ENCODE results near the gene CELF4.

CELF4 gene

DNA sequence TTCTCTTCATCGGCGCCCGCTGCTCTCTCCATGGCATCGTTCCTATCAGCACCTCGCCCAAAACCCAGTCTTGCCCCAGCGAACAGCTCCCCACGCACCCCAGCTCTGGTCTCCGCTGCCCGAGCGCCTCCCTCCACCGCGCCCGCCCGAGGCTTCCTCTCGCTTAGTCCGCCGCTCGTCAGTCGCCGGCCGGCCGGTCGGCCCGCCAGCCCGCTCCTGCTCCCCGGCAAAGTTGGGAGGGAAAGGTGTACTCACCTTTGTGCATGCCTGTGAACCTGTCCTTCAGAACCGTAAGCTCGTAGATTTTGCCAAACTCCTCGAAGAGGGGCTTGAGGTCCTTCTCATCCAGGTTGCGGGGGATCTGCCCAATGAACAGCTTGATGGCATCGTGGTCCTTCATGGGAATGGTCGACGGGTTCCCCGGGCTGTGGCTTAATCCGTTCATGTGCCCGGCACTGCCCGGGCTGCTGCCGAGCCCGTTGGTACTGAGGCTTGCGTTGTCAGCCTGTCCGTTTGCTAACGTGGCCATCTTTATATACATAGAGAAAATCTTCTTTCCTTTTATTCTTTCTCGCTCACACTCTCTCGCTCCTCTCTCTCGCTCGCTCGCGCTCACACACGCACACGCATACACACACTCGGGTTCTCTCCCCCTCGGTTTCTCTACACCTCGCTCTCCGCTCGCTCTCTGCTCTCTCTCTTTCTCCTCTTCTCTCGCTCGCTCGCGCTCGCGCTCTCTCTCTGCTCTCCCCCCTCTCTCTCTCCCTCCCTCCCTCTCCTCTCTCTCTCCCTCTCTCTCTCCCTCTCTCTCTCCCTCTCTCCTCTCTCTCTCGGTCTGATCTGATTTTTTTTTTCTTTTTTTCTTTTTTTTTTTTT lies at the start of gene CELF4:
Gene CELF4, minus strand, starts transcription at position 698 of the 876 bp plus-strand sequence.
- DNase-seq (ENCODE audit: low read depth in 2 of 2), result no peak

GRCh38 chr18:37613253-37613565 lies 47.6 kb upstream of the CELF4 start:
- no peak for DNase-seq (ENCODE audit: low read depth in 2 of 2)

GRCh38 chr18:37612524-37613252 lies 47.1 kb upstream of the CELF4 start:
- DNase-seq (ENCODE audit: low read depth in 2 of 2), result no peak

DNA sequence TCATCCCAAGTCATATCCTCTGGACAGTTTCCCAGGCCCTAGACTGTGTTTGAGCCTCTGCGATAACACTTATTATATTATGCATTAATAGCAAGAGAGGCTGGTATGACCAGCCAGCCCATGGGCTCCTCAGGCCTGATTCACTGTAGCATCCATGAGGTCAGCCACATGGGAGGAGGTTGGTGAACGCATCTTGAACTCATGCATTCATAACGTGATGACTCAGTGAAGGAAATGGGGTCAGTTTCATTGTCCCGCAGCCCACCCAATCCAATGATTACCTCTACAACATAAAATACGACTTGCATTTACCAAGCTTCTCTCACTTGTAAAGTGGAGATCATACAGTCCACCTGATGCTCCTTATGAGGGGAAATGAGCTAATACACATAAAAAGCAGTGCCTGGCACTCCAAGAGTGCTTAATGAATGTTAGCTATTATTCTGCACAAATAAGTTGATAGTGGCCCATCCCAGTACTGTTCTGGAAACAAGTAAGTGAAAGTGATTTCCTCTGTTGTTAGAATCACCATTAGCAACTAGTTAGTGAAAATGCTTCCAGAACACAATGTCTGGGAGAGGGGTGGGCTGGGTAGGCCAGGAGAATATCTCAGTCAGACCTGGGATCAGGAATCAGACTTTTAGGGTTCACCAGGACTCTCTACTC lies 46.1 kb upstream of the CELF4 start:
- DNase-seq (ENCODE audit: low read depth in 2 of 2), result no peak

- DNase-seq (ENCODE audit: low read depth in 2 of 2), result no peak
Observed at GRCh38 chr18:37608876-37609275, 43.3 kb upstream of the CELF4 start.

- DNase-seq (ENCODE audit: low read depth in 2 of 2), result no peak
Observed at GRCh38 chr18:37607281-37607680, 41.7 kb upstream of the CELF4 start.

GRCh38 chr18:37604032-37604431 lies 38.4 kb upstream of the CELF4 start:
- DNase-seq (ENCODE audit: low read depth in 2 of 2), result no peak

GRCh38 chr18:37598966-37599896 lies 33.6 kb upstream of the CELF4 start:
- DNase-seq (ENCODE audit: low read depth in 2 of 2), result no peak

- DNase-seq (ENCODE audit: low read depth in 2 of 2), result no peak
Observed at GRCh38 chr18:37598396-37598795, 32.8 kb upstream of the CELF4 start.

- no peak for DNase-seq (ENCODE audit: low read depth in 2 of 2)
Observed at GRCh38 chr18:37590346-37590745, 24.7 kb upstream of the CELF4 start.

DNA sequence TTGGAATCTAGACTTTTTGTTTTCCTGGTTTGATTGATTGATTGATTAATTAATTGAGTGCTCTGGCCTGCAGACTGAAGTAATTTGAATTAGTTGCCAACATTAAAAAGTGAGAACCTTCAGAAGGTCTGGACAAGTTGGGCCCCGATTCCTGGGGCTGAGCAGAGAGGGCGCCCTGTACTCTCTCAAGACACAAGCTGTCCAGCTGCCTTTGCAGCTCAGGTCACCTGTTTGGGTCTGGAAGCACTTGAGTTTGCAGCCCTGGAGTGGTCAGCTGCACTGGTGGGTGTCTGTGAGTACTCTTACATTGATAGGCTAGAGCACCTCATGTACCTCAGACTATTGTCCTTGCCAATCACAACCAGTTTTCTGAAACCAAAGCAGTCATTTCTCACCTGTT lies 22.7 kb upstream of the CELF4 start:
- no peak for DNase-seq (ENCODE audit: low read depth in 2 of 2)

DNA sequence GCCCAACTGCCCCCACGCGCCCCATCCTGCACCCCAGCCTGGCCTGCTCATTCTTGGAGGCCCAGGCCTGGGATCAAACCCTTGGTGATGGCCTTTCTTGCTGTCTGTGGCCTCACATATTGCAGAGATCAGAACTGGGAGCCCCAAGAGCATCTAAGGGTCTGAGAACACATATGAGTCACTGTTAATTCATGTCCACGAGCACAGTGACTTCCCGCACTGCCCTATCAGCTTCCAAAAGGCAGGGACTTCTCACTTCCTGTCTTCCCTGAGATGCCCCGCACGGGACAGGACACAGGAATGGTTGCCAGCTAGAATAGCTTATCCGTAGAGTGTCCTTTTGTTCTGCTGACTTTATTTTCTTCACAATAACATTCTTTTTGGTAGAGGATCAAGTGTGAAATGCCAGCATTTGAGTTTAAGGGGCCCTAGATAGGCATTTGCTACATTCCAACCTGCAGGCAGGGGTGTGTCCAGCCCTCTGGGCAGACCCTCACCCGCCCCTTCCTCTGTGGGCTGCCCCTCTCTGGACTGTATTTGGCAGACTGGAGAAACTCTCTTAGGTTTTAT lies 21.1 kb upstream of the CELF4 start:
- no peak for DNase-seq (ENCODE audit: low read depth in 2 of 2)

- no peak for DNase-seq (ENCODE audit: low read depth in 2 of 2)
Observed at GRCh38 chr18:37584952-37585695, 19.5 kb upstream of the CELF4 start.

- no peak for DNase-seq (ENCODE audit: low read depth in 2 of 2)
Observed at GRCh38 chr18:37584217-37584616, 18.6 kb upstream of the CELF4 start.

DNA sequence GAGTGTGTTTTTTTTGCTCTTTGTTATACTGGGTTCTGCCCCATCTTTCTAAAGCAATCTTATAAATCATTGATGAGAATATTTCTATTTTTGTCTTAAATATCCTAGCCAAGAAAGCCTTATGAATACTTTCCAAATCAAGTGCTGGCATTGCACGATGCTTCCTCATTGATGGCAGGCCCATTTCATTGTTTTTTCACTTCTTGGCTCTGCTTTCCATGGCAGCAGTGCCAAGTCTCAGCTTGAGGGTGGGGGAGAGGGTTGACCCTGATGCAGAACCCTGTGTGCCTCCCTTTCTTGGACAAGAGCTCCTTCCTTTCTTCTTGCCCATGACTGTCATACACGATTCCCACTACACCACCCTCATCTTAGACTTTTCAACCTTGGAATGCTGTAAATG lies 16.7 kb upstream of the CELF4 start:
- DNase-seq (ENCODE audit: low read depth in 2 of 2), result no peak

GRCh38 chr18:37578886-37579513 lies 13.4 kb upstream of the CELF4 start:
- no peak for DNase-seq (ENCODE audit: low read depth in 2 of 2)

- no peak for DNase-seq (ENCODE audit: low read depth in 2 of 2)
Observed at GRCh38 chr18:37578182-37578678, 12.6 kb upstream of the CELF4 start.

- DNase-seq (ENCODE audit: low read depth in 2 of 2), result no peak
Observed at GRCh38 chr18:37577051-37577611, 11.5 kb upstream of the CELF4 start.

GRCh38 chr18:37575646-37576045 lies 10.0 kb upstream of the CELF4 start:
- DNase-seq (ENCODE audit: low read depth in 2 of 2), result no peak

DNA sequence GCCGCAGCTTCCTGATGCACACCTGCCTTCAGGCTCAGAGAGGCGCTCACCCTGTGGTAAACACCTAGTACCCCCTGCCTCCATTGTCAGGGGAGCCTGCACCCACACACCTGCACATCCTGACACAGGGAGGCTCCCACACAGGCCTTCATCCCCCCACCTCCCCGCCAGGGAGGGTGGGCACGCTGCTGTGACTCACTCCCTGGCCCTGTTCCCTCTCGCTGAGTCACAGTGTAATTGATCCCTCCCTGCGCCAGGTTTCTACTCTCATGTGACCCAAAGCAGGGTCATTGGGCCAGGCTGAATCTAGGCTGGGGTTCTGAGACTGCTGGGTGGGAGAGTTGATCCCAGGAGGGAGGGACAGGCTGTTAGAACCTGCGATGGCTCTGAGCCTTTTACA lies 8.5 kb upstream of the CELF4 start:
- no peak for DNase-seq (ENCODE audit: low read depth in 2 of 2)

Measured in activated CD8-positive, alpha-beta memory T cell treated with anti-CD3 and anti-CD28 coated beads for 4 hours (primary cell).